Upper lobe of left lung (tissue), 4 donors: ENCODE measurements around the gene EVI2B.

ENCODE experiments used
- CTCF ChIP-seq, 6 experiments: fragments of 450-650 bp in 4 of 6; fragments of 200-600 bp in 2 of 6; sonication (generic) in 2 of 6; IDR thresholded peaks; one replicate each; pipeline ENCODE4 v1.5.1; 2016 to 2019; ENCODE audit warnings: antibody characterized with exemption in 6 of 6
- POLR2A ChIP-seq, 4 donors: fragments of 450-650 bp; IDR thresholded peaks; one replicate each; pipeline ENCODE4 v1.5.1; 2016 to 2017; ENCODE audit warnings: antibody characterized with exemption in 4 of 4, mild to moderate bottlenecking in 2 of 4

- TF ChIP-seq POLR2A (IDR thresholded peaks at IDR 0.05) (no peak), CTCF (IDR thresholded peaks at IDR 0.05) (no peak)
Observed at GRCh38 chr17:31349454-31349853, 35.6 kb upstream of the EVI2B start.
